T-helper 9 cell (primary cell): ENCODE data around the gene PHF13.
"Not testable (repeated sequence)": the region's sequence is repeated elsewhere in the genome, so short reads cannot be mapped to it uniquely, and the experiment has no call there.

Experiments used
- DNase-seq: peaks from one replicate; pipeline ENCODE4 v3.0.0-alpha.2; 2020

Gene PHF13

DNA sequence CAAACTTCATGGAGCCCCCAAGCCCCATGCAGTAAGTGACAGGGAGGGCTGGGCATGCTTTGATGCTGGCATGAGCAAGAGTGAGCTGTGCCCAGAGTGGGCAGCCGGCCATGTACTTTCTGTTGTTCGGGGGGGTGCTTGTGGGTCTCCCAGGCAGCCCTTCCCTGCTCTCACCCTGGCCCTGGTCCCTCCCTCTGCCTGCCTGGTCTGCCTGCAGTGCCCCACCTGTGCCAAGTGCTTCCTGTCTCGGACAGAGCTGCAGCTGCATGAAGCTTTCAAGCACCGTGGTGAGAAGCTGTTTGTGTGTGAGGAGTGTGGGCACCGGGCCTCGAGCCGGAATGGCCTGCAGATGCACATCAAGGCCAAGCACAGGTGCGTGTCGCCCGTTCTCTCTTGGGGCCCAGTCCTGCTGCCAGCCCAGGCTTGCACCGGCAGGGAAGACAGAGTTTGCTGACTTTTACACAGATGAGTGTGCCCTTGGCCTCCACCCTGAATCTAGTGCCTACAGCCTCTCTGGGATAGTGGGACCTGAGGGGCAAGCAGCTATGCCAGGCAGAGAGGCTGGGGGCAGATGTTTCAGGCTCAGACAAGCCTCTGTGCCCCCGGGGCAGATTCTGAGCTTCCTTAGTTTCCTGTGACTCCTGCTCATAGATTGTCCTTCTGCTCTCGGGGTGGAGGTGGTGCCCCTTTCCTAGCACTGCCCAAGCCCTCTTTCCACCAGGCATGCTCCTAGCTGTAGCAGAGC lies 26.1 kb upstream of the PHF13 start:
- no peak for DNase-seq

DNA sequence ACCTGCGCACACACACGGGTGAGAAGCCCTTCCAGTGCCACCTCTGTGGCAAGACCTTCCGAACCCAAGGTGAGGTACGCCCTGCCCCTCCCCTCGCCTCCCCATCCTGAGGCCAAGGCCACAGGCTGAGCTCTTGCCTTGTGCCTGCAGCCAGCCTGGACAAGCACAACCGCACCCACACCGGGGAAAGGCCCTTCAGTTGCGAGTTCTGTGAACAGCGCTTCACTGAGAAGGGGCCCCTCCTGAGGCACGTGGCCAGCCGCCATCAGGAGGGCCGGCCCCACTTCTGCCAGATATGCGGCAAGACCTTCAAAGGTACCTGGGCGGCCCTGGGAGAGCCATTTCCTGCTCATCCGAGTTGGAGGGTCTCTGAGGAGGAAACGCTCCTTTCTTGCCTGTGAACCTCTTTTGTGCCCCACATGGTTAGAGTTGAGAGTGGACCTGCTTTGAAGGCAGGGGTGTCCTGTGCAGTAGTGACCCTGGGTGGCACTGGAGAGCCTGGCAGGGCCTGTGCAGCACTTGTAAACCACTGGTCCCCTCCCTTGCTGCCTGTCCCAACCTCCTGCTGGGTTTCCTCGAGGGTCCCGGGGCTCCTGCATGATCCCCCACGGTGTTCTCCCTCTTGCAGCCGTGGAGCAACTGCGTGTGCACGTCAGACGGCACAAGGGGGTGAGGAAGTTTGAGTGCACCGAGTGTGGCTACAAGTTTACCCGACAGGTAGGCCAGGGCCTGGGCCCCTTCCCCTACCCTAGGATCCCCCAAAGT lies 25.2 kb upstream of the PHF13 start:
- DNase-seq = no peak

DNA sequence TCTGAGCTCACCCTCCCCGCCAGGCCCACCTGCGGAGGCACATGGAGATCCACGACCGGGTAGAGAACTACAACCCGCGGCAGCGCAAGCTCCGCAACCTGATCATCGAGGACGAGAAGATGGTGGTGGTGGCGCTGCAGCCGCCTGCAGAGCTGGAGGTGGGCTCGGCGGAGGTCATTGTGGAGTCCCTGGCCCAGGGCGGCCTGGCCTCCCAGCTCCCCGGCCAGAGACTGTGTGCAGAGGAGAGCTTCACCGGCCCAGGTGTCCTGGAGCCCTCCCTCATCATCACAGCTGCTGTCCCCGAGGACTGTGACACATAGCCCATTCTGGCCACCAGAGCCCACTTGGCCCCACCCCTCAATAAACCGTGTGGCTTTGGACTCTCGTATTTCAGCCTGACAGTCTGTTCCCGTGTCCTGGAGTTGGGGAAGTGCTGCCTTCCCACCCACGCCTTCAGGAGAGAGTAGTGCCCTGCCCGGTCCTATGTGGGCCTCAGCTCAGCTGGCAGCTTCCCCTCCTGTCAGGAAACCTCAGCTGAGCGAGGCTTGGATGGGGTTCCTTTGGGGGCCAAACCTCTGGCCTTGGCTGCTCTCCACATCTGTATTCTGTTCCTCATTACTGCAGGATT lies 24.5 kb upstream of the PHF13 start:
- DNase-seq = no peak

DNA sequence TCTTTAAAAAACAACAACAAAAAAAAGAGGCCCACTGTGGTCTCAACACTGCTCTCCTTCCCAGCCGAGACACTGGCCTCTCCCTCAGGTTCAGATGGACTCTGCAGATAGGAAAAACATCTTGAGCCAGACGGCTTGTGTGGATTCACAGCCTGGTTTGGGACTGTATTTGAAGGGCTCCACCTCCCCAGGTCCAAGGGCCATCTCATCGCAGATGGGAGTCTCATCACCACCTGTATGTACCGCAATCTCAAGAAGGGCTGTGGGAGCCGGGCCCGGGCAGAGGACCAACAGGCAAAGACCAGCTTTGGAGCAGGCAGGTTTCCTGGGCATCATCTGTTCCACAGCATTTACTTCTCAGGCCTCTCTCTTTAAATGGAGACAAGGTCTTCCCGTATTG lies 23.5 kb upstream of the PHF13 start:
- no peak for DNase-seq

DNA sequence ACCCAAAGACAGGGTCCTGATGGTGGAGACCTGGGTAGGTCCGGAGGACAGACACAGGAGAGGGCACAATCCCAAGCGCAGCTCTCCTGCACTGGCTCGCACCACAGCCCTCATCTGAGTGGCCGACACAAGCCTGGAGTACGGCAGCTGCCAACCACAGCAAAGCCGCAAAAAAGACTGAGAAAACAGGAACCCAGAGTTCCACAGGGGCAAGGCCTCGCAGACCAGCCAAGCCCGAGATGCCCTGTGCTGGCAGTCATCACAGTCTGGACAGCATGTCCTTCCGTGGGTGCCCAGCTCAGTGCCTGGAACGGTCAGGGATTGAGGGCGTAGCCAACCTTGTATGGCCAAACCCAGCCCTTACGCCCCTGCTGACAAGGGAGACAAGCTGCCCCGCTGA lies 22.3 kb upstream of the PHF13 start:
- DNase-seq = no peak

DNA sequence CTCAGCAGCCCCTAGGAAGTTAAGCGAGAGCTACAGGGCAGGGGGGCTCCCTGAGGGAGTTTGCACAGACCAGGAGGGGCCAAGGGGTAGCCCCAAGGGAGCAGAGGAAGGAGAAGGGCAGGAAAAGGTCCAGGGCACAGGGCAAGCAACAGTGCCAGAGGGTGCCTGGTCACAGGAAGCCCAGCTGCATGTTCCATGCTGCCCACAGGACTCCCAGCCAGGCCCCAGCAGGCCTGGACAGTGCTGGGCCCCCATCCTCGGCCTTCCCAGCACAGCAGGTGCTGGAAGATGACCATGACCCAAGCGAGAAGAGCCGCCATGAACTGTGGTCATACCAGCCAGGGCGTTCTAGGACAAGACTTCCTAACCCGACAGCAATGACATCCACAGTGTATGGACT lies 21.9 kb upstream of the PHF13 start:
- no peak for DNase-seq

DNA sequence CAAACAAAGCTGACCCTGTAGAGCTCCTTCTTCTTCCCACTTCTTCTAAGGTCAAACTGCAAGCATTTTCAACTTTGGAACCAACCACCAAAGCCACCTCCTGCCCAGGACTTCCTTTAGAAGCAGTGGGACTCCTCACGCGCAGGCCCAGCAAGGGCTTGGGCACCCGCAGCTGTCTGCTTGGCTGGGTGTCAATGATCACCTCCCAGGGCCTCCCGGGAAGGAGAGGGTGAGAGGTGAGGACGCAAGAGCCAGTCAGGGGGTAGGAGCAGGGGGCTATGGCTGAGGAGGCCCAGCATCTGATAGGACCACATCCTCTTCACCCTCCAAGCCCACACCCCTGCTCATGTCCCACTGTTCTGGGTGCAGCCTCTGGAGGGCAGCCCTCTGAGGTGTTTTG lies 21.1 kb upstream of the PHF13 start:
- no peak for DNase-seq

DNA sequence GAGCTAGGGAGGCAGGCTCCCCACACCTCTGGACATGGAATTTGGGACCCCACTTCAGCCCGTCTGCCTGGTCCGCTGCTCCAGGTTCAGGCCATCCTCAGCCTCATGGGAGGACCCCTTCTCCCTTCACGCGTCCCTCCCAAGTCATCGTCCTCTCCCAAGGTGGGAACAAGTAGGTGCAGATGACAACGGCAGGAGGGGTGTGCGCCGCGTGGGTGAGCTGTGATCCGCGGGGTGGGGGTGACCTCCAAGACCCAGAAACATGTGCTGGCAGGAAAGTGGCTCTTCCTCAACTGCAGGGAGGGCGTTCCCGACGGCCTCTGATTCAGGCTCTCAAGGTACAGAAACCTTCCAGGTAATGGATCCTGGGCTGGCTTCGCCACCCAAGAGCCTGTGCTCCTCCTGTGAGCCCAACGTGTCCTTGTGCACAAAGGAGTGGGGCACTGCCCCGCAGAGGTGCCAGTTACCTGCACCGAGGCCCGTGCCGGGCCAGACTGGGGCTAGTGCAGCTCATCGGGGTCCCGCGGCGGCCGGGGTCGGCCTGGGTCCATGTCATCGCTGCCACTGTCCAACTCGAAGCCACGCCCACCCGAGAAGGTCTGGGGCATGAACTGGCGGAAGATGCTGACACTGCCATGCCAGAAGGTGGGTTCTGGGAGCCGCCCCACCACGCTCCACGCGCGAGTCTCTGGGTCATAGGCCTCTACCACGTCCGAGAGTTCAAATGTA lies 20.5 kb upstream of the PHF13 start:
- no peak for DNase-seq

DNA sequence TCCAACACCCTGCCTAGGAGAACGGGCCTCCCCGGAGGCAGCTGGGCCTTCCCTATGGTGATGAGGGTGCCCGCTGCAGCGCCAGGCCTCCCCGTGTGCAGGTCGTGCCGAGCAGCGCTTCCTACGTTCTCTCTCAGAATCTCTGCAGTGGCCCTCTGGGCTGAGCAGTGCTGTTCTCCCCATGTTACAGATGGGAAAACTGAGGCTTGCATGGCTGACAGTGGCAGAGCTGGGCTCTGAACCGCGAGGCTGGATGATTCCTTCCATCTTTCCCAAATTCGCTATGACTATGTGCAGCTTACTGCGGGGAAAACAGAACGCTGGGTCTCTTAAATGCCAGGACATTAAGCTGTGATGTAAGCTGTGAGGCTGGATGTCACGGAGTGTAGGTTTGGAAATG lies 19.7 kb upstream of the PHF13 start:
- DNase-seq = no peak

DNA sequence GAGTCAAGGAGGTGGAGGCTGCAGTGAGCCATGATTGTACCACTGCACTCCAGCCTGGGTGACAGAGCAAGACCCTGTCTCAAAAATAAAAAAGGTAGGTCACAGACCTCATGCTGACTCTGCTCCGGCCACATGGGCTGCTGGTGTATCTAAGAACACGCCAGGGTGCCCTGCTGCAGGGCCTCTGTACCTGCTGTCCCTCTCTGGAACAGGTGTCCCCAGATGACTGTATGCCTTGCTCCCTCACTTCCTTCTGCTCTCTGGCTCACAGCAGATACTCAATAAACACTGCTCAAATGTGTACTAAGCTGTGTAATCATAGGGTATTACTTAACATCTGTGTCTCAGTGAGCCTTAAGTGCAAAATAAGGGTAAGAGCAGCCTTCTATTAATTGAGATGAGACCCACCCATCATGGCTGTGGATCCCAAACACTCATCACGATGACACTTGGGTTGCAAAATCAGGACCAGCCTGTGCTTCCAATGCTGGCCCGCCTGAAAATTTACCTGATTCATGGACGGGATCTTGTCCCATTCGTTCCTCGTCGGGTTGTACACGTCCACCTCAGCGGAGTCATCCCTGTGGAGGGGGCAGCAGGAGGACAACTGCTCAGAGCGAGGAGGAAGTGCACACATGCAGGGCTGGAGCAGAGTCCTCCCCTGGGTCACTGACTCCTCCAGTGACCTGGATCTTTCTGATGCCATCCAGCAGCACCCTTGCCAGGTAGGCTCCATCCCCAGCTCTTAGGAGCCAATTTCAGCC lies 18.4 kb upstream of the PHF13 start:
- no peak for DNase-seq

DNA sequence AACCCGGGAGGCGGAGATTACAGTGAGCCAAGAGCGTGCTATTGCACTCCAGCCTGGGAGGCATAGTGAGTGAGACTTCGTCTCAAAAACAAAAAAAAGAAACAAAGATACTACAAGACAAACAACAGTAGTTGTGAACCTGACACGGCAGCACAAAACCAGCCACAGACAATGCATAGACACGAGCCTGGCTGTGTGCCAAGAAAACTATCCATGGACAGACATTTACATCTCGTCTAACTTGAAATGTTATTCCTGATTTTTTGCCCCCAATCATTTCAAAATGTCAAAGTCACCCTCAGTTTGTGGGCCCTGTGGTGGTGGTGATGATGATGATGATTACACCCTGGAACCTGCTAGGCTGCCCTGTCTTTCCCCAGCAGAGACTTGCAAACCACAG lies 17.2 kb upstream of the PHF13 start:
- no peak for DNase-seq

DNA sequence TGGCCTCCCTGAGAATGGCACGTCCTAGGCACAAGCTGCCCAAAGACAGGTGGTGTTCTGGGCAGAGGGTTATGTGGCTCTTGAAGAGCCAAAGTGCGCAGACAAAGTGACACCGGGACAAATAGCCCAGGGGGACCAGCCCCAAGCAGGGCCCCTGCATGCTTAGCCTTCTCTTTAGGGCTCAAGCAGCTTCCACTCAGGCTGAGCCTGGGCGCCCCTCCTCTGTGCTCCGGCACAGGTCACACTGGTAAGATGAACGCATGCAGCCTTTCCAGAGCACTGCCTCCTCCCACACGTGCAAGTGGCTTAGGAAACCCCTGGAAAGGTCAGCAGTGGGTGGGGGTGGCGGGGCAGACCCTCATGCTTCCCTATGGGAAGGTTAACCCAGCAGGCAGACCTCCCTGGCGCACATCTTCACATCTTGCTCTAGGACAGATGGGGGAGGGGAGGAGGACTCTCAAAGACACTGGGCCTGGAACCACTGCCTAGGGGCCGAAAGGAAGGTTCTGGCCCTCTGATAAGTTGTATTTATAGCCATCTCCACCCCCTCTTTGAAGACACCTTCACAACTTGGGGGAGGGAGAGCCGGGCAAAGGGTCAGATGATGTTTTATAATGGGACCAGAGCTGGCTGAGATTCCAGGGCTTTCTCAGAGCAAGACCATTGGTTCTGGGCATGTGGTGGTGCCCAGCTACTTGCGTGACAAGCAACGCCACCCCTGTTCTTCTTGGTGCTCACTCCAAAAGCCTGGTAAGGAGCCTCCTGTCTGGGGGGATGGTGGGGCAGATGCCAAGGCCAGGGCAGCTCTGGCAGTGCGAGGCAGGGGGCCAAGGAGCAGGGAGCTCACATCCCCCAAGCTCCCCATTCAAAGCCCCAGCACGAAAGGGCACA lies 16.4 kb upstream of the PHF13 start:
- no peak for DNase-seq

DNA sequence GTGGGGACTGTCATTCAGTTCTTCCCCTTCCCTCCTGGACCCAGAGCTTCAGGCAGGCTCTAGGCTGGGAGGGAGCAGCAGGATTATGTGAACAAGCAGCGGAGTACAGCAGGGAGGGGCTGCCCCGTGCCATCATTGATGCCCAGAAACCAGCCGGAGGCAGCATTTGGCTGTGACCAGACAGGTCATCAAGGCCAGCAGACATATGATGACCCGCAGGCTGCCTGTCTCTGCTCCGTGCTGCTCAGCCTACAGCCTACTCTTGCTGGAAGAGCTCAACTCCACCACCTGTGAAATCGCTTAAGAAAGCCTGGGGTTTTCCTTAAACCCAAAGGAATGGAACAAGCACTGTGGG lies 15.8 kb upstream of the PHF13 start:
- no peak for DNase-seq

DNA sequence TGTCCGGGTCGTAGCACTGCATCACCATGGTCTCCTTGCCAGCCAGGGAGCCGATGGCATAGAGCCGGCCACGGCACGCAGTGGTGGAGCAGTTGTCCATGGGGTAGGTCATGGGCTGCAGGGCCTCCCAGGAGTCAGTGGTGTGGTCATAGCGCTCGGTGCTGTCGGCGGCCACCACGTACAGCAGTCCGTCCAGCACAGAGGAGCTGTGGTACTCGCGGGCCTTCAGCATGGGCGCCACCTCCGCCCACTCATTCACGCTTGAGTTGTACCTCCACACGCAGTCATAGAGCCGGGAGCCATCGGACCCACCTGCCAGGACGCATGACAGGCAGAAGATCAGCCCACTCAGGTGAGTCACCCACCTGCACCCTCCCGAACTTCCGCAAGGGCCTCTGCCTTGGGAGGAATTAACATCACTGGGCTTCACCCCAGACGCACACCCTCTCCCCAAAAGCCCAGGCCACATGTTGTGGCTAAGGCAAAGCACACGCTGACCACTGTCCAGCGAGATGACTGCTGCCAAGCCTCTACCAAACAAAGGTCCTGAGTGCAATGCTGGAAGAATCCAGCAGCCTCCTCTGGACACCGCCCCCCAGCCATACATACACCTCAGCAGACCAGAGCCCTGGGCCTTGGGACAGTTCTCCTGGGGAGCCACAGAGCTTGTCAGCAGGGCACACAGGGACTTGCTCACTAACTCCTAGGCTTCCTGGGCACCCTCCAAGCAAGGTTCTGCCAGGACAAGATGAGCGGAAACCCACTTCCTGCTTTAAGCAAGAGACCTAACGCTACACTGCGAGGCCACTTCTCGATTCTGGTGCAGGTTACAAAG lies 14.2 kb upstream of the PHF13 start:
- DNase-seq = peak; percentile 32

DNA sequence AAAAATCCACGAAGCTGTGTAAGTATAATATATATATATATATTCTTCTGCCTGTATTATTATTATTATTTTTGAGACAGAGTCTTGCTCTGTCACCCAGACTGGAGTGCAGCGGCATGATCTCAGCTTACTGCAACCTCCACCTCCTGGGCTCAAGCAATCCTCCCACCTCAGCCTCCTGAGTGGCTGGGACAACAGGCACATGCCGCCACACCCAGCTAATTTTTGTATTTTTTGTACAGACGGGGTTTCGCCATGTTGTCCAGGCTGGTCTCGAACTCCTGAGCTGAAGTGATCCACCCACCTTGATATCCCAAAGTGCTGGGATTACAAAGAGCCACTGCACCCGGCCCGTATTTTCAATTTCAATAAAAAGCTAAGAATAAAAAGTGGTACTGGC lies 13.5 kb upstream of the PHF13 start:
- DNase-seq = not testable (repeated sequence)

DNA sequence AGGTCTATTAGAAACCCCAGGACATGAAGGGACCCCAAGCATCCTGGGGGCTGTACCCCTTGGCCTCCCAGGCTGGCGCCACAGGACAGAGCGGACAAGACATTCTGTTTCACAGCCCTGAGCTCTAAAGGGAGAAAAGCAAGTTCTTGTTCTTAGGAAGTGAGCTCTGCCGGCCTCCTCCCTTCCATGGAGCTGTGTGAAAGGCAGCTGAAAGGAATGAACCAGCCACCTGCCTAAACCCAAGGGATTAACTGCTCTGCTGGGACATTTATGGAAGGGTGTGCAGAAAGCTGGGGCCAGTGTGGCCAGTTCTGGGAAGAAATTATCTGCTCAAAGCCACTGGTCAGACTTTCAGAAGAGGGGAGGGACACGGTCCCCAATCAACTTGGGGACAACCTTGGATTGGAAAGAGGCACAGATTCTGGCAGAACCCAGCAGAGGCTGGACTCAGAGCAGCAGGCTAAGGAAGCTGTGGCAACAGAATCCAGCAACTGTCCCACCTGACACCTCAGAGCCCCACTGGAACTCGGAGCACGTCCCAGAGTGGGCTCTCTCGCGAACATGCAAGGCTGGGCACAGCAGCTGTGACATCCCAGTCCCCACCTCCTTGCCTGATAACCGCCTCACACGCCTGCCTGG lies 13.0 kb upstream of the PHF13 start:
- peak; percentile 17 for DNase-seq

DNA sequence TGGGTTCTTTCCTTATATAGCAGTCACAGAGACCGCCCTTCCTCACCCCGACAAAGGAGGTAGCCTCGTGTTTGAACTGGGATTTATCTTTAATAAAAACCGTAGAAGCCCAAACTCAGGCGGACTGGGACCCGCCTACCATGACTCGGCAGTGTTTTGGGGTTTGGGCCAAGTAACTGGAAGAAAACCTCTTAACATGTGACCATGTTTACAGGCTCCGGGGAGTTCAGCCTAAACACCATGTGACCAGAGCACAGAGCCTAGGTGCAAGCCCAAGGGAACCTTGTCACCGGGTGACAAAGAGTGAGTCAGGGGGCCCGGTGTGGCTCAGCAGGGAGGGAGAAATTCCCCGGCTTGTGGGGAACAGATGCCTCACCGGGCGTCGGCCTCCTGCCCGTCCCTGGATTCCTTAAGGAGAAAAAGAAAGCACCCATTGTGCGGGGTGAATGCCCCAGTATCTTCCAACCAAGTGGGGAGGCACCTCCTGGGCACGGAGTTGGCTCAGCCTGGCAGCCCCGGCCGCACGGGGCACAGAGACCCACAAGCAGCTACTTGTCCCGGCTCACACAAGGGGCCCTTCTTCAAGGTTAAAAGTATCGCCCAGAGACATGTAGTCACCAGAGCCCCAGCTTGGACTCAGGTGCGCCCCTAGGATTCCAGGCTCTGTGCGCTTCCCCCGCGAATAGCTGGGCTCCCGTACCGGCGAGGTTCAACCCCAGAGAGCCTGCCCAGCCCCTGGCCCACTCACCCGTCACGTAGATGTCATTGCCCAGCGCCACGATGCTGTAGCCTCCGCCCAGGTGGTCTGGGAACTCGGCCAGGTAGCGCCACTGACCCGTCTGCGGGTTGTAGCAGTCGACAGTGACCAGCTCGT lies 12.2 kb upstream of the PHF13 start:
- DNase-seq = peak; percentile 66

DNA sequence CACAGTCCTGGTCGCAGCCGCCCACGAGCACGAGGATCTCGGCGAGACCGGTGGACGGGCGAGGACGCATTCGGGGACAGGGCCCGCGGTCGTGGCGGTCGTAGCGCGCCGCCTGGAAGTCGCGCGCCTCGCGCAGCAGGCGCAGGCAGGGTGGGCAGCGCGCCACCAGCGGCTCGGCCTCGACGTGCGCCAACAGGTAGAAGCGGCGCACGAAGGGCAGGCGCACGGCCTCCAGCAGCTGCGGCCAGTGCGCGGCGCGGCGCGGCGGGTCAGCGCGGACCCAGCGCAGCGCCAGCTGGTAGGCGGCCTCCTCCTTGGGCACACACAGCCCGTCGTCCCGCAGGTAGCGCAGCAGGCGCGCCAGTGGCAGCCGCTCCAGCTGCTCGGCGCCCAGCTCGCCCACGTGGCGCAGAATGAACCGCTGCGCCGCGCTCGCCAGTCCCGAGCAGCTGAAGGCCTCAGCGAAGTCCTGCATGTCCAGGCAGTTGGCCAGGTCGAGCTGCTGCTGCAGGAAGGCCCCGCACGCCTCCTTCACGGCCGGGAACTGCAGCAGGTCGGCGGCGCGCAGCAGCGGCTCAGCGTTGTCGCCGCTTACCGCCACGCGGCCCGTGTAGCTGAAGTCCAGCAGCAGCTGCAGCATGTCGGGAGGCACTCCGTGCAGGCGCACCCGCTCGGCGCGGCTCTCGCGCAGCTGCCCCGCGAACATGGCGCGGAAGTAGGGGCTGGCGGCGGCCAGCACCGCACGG lies 11.4 kb upstream of the PHF13 start:
- no peak for DNase-seq
